HuH-7.5 (cell line): Measurements from ENCODE around the gene HSF5.

Experiments
- DNase-seq: peaks from one replicate; pipeline ENCODE4 v3.0.0; 2011; ENCODE audit warnings: low spot score

Gene HSF5

GRCh38 chr17:58487589-58488427 is at the start of gene HSF5:
Gene HSF5 (minus strand): TSS chr17:58488408. CDS start chr17:58488274, 134 bp downstream.
- DNase-seq, result no peak

GRCh38 chr17:58537266-58537665 is 49.1 kb upstream of the HSF5 start:
- no peak for DNase-seq

- no peak for DNase-seq
These were observed 48.3 kb upstream of the HSF5 start for GRCh38 chr17:58536542-58536941.

GRCh38 chr17:58535431-58535830 is 47.2 kb upstream of the HSF5 start:
- DNase-seq, result no peak

- no peak for DNase-seq
These were observed 46.8 kb upstream of the HSF5 start for GRCh38 chr17:58534901-58535421.

GRCh38 chr17:58534331-58534730 is 46.1 kb upstream of the HSF5 start:
- no peak for DNase-seq

- DNase-seq, result no peak
These were observed 45.5 kb upstream of the HSF5 start for GRCh38 chr17:58533616-58534188.

- DNase-seq, result no peak
These were observed 44.3 kb upstream of the HSF5 start for GRCh38 chr17:58532555-58532951.

DNA sequence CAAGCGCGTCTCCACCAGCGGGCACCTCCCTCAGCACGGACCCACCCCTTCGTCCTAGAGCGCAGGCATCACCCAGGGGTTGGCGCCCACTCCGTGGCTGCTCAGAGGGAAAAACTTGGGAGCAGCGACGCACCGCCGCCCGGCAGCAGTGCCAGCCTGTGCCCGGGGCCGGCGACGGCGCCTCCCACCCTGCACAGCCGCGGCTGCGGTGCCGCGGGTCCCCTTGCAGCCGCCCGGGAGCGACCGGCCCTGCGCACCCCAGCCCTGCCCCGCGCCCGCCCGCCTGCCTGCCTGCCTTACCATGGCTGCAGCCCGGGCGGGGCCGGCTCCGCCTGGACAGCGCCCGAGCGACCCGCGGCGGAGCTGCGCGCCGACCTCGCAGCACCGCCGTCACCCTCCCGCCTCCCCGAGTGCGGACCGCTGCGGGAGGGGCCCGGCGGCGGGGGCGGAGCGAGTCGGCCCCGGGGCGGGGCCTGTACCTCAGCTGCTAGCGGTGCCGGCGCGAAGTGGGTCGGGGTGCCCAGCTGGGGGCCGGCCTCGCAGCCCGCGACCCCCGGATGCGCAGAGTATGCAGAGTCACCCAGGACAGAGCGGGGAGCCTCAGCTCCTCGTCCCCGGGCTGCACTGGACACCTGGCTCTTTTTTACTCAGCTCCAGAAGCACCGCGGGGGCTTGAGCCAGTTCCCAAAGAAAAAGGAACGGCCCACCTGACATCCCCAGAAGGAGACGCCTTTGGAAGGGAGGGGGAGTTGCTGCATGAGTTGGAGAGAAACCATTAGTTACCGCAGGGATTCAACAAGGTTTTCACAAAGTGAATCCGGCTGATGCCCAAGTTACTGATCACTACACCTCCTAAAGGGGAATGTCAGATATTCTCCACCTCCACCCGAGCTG is 43.7 kb upstream of the HSF5 start:
- no peak for DNase-seq

DNA sequence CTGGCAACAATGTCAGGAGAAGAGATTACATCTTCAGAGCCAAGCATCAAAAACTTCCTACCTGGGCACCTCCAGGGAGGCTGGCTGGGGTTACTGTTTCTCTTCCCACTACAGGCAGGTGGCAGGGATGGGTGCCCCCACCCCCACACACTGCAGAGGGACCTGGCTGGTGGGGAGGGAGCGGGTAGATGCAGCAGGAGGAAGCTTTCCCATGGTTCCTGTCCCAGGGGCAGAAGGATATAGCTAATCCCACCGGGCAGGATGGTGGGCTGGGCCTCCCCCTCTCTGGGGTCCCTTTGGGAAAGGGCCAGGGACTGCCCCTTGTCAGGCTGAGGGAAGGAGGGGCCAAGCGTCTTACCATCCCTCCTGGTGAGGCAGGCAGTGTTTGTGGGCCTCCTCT is 42.9 kb upstream of the HSF5 start:
- no peak for DNase-seq

DNA sequence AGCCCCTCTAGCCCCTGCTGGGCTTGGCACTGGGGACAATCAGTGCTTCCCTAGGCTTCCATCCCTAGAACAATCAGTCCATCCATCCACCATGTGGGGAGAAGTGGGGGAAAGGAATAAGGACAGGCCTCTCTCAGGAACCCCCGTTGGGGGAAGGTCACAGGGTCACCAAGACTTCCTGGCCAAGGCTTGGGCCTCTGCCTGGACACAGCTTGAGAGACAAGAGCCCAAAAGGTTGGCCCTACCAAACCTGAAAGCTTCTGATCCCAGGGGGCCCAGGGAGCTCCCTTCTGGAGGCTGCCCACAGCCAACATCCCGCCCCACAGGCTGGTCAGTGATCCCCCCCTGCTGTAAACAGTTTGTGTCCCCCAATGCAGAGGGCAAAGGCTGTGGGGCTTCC is 42.4 kb upstream of the HSF5 start:
- DNase-seq, result no peak

DNA sequence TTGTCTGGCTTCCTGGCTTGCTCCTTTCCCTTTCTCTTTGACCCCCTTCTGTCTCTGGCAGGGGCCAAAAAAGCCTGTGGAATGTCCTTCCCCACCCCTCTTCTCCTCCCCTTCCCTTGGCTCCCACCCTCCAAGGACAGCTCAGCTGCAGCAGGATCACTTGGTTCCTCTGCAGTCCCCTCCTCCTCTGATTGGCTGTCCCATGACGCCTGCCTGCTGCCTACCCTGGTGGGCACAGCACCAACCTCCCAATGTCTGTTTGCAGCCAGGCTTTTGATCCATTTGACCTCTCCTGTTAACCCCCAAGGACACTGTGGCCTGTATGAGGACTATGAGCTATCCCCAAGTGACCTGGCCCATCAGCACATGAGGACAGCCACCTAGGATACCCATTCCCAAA is 41.1 kb upstream of the HSF5 start:
- no peak for DNase-seq

- no peak for DNase-seq
These were observed 40.2 kb upstream of the HSF5 start for GRCh38 chr17:58528443-58528842.

GRCh38 chr17:58527949-58528348 is 39.7 kb upstream of the HSF5 start:
- DNase-seq, result no peak

- DNase-seq, result no peak
These were observed 39.1 kb upstream of the HSF5 start for GRCh38 chr17:58527306-58527705.

DNA sequence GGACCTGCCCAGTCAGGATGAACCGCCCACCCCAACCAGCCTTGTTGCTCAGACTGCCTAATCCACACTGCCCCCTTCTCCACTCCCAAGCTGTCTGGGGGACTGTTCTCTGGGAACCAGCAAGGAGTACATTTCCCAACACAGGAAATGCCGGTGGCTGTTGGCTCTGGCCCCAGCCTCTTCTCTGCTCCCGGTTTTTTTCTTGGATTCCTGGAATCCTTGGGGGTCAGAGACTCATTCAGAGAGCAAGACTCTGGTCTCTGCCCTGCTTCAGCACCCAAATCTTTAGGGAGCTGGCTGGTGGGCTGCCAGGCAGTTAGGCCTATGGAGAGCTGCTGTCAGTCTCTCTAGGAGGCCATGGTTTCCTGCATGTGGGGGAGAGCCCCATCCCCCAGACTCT is 37.0 kb upstream of the HSF5 start:
- no peak for DNase-seq

GRCh38 chr17:58521680-58522079 is 33.5 kb upstream of the HSF5 start:
- no peak for DNase-seq

DNA sequence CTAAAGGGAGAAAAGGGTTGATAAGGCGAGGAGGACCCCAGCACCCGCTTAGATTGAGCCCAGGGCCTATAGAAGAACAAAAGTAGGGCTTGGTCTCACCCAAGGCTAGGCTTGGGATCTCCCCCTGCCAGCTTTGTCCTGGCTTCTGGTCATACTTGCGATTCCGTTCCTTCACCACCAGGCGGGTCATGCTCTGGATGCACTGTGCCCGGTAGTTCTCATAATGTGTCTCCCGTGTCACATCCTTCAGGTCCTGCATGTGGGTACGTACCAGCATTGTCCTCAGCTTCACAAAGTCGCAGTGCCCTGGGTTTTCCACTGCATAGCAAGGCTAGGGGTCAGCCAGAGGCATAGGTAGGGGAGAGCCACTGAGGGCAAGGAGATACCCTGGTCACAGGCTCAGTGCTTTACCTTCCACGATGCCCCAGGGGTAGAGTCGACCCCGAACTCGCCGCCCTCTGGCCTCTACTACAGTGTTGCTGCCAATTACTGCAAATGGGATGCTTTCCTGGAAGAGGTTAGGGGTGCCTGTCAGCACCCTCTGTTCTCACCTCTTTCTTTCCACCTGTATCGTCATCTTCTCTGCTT is 32.7 kb upstream of the HSF5 start:
- DNase-seq, result no peak

- DNase-seq, result peak; percentile 95
These were observed 29.9 kb upstream of the HSF5 start for GRCh38 chr17:58517928-58518609.

- peak; percentile 73 for DNase-seq
These were observed 29.2 kb upstream of the HSF5 start for GRCh38 chr17:58517378-58517927.
